ENCODE data around the gene PNCK. TPM values are rescaled to one million over a fixed set of nuclear protein-coding genes. Genes with fewer than 3 reads are reported as not detected.

The PNCK gene
- total and polyA plus RNA-seq, 2 of the 13 experiments (the other 11 are each of a cell fraction or from before 2014, with no cell fraction given): 33.1 TPM; not detected in 1

DNA sequence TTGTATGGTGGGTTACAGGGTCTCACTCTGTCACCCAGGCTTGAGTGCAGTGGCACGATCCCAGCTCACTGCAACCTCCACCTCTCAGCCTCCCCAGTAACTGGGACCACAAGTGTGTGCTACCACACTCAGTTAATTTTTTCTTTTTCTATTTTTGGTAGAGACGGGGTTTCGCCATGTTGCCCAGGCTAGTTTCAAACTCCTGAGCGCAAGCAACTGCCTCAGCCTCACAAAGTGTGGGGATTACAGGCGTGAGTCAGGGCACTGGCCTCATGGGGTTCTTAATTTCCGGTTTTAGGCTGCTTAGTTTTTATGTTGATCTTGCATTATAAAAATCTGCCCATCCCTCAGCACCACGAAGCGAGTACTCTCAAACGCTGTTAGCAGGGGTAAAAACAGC is 43.8 kb upstream of the PNCK start:
- no peak for FAIRE-seq
- ATAC-seq: no peak
- 96% methylated on average over 9 of the region's 9 CpGs for WGBS (ENCODE audit: low lambda C conversion rate)

DNA sequence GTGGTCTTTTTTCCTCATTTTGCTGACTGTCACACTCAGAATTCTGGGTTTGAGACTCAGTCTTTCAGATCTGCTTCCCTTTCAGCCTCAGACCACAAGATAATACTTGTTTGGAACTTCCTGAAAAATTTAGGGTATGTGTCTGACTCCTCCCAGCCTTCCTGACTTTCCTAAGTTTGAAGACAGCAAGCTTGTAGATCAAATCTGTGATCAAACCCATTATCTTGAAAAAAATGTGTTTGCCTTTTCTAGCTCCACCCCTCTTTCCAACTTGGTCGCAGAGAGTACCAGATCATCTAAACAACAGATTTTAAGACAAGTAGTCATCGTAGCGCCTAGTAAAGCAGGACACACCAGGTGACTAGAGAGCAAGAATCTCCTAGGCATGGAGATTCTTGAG is 40.6 kb upstream of the PNCK start:
- peaks cover 11 to 36% of the 10 kb centered on the region in 2 experiments; a peak in 4 of 5 replicates for H3K36me3 ChIP-seq (replicated peaks in 1 of 2; ENCODE audit: control insufficient read depth in 1 of 2, insufficient read depth in 2 of 2, low read length in 2 of 2)
- FAIRE-seq: no peak
- no peak for TF ChIP-seq HOXA3 (CRISPR knock-in tag; IDR thresholded peaks at IDR 0.05)
- no peak for TF ChIP-seq ZNF678 (CRISPR knock-in tag; IDR thresholded peaks at IDR 0.05)
- no peak for TF ChIP-seq ZNF264 (CRISPR knock-in tag; IDR thresholded peaks at IDR 0.05)
- TF ChIP-seq RAD51 (IDR thresholded peaks at IDR 0.05; ENCODE audit: borderline replicate concordance): no peak
- TF ChIP-seq GATAD2A (CRISPR knock-in tag; IDR thresholded peaks at IDR 0.05): no peak
- no peak for TF ChIP-seq ZNF331 (CRISPR knock-in tag; IDR thresholded peaks at IDR 0.05)
- no peak for TF ChIP-seq HNRNPUL1 (IDR thresholded peaks at IDR 0.05; ENCODE audit: low read depth, low read length)
- no peak for TF ChIP-seq KDM3A (CRISPR knock-in tag; IDR thresholded peaks at IDR 0.05; ENCODE audit: low read depth)
- TF ChIP-seq MTA3 (CRISPR knock-in tag; IDR thresholded peaks at IDR 0.05): no peak
- TF ChIP-seq, protein P1, sequence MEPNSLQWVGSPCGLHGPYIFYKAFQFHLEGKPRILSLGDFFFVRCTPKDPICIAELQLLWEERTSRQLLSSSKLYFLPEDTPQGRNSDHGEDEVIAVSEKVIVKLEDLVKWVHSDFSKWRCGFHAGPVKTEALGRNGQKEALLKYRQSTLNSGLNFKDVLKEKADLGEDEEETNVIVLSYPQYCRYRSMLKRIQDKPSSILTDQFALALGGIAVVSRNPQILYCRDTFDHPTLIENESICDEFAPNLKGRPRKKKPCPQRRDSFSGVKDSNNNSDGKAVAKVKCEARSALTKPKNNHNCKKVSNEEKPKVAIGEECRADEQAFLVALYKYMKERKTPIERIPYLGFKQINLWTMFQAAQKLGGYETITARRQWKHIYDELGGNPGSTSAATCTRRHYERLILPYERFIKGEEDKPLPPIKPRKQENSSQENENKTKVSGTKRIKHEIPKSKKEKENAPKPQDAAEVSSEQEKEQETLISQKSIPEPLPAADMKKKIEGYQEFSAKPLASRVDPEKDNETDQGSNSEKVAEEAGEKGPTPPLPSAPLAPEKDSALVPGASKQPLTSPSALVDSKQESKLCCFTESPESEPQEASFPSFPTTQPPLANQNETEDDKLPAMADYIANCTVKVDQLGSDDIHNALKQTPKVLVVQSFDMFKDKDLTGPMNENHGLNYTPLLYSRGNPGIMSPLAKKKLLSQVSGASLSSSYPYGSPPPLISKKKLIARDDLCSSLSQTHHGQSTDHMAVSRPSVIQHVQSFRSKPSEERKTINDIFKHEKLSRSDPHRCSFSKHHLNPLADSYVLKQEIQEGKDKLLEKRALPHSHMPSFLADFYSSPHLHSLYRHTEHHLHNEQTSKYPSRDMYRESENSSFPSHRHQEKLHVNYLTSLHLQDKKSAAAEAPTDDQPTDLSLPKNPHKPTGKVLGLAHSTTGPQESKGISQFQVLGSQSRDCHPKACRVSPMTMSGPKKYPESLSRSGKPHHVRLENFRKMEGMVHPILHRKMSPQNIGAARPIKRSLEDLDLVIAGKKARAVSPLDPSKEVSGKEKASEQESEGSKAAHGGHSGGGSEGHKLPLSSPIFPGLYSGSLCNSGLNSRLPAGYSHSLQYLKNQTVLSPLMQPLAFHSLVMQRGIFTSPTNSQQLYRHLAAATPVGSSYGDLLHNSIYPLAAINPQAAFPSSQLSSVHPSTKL (CRISPR knock-in tag; IDR thresholded peaks at IDR 0.05): no peak
- BruUV-seq (replicated peaks): no TSS peak
- no peak for ATAC-seq
- in situ Hi-C loops (cut with HindIII; ENCODE audit: extremely low pct_ligation_motif_present, low pct_unique_long_range_greater_than_20kb) (no loop called here), intact Hi-C loops (cut with micrococcal nuclease; ENCODE audit: unreplicated experiment) (no loop called here)
- CTCF ChIA-PET (ENCODE audit: low intra/inter-chr PET ratio, low total read pairs): no interaction called here
- H3K4me3 ChIP-seq (replicated peaks in 1 of 3; ENCODE audit: insufficient read depth in 1 of 3, low read depth in 2 of 3, low read length in 3 of 3): no peak overlapping the region
- 100% methylated on average over 3 of the region's 3 CpGs for WGBS (ENCODE audit: low lambda C conversion rate)
- H3K27me3 ChIP-seq (ENCODE audit: control insufficient read depth in 1 of 2, insufficient read depth in 2 of 2, low read length in 2 of 2): no peaks in the 10 kb centered on the region
- POLR2A ChIA-PET: no interaction called here
- H2AFZ ChIP-seq (ENCODE audit: low read length): no peak overlapping the region
- no peak overlapping the region for H3K4me2 ChIP-seq (ENCODE audit: low read depth, low read length)
- H4K20me1 ChIP-seq (ENCODE audit: insufficient read depth, low read length): no peaks in the 10 kb centered on the region
- H3K9ac ChIP-seq (ENCODE audit: insufficient read depth, low read depth, low read length): no peak overlapping the region
- H3K27ac ChIP-seq (ENCODE audit: extremely low read length, insufficient read depth, low read length): no peak overlapping the region
- H3K4me1 ChIP-seq (ENCODE audit: insufficient read depth, low read length): no peaks in the 10 kb centered on the region
- H3K9me3 ChIP-seq (ENCODE audit: low read length): no peaks in the 10 kb centered on the region
- DNase-seq (ENCODE audit: low spot score): no peak
- H3K79me2 ChIP-seq (ENCODE audit: insufficient read depth, low read length): peaks cover 2% of the 10 kb centered on the region

More for the DNA sequence above, 43.8 kb upstream of the PNCK start:
- intact Hi-C loops (cut with micrococcal nuclease; ENCODE audit: unreplicated experiment): no loop called here
- H3K4me1 ChIP-seq (ENCODE audit: insufficient read depth, low read length): peaks cover 26% of the 10 kb centered on the region
- in situ Hi-C loops (cut with HindIII; ENCODE audit: extremely low pct_ligation_motif_present, low pct_unique_long_range_greater_than_20kb): no loop called here
- no peak overlapping the region for H3K4me2 ChIP-seq (ENCODE audit: low read depth, low read length)
- H3K27me3 ChIP-seq (ENCODE audit: control insufficient read depth in 1 of 2, insufficient read depth in 2 of 2, low read length in 2 of 2): no peaks in the 10 kb centered on the region
- no peak overlapping the region for H2AFZ ChIP-seq (ENCODE audit: low read length)
- H3K27ac ChIP-seq (ENCODE audit: extremely low read length, insufficient read depth, low read length): no peak overlapping the region
- H3K79me2 ChIP-seq (ENCODE audit: insufficient read depth, low read length): peaks cover 20% of the 10 kb centered on the region
- peaks cover 12 to 43% of the 10 kb centered on the region in 2 experiments; a peak in 4 of 5 replicates for H3K36me3 ChIP-seq (replicated peaks in 1 of 2; ENCODE audit: control insufficient read depth in 1 of 2, insufficient read depth in 2 of 2, low read length in 2 of 2)
- peaks cover 12% of the 10 kb centered on the region; the same call in 1 of the 2 replicates for H4K20me1 ChIP-seq (ENCODE audit: insufficient read depth, low read length)
- TF ChIP-seq, protein P2, sequence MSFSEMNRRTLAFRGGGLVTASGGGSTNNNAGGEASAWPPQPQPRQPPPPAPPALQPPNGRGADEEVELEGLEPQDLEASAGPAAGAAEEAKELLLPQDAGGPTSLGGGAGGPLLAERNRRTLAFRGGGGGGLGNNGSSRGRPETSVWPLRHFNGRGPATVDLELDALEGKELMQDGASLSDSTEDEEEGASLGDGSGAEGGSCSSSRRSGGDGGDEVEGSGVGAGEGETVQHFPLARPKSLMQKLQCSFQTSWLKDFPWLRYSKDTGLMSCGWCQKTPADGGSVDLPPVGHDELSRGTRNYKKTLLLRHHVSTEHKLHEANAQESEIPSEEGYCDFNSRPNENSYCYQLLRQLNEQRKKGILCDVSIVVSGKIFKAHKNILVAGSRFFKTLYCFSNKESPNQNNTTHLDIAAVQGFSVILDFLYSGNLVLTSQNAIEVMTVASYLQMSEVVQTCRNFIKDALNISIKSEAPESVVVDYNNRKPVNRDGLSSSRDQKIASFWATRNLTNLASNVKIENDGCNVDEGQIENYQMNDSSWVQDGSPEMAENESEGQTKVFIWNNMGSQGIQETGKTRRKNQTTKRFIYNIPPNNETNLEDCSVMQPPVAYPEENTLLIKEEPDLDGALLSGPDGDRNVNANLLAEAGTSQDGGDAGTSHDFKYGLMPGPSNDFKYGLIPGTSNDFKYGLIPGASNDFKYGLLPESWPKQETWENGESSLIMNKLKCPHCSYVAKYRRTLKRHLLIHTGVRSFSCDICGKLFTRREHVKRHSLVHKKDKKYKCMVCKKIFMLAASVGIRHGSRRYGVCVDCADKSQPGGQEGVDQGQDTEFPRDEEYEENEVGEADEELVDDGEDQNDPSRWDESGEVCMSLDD (CRISPR knock-in tag; IDR thresholded peaks at IDR 0.05; ENCODE audit: borderline replicate concordance): no peak
- no peak for TF ChIP-seq ZNF83 (CRISPR knock-in tag; IDR thresholded peaks at IDR 0.05; ENCODE audit: borderline replicate concordance)
- H3K9me3 ChIP-seq (ENCODE audit: low read length): no peaks in the 10 kb centered on the region
- no peak overlapping the region for H3K4me3 ChIP-seq (replicated peaks in 1 of 3; ENCODE audit: insufficient read depth in 1 of 3, low read depth in 2 of 3, low read length in 3 of 3)
- CTCF ChIA-PET (ENCODE audit: low intra/inter-chr PET ratio, low total read pairs): no interaction called here
- no TSS peak for BruUV-seq (replicated peaks)
- no peak for DNase-seq (ENCODE audit: low spot score)
- no peak overlapping the region for H3K9ac ChIP-seq (ENCODE audit: insufficient read depth, low read depth, low read length)
- POLR2A ChIA-PET: no interaction called here

Data from HepG2 (cell line).